ENCODE data around the gene PCNX2. TPM values are rescaled to one million over a fixed set of nuclear protein-coding genes. Genes with fewer than 3 reads are reported as not detected.

Gene PCNX2
- total RNA-seq, 1 experiment from 2014 or later, result 50.8 TPM

DNA sequence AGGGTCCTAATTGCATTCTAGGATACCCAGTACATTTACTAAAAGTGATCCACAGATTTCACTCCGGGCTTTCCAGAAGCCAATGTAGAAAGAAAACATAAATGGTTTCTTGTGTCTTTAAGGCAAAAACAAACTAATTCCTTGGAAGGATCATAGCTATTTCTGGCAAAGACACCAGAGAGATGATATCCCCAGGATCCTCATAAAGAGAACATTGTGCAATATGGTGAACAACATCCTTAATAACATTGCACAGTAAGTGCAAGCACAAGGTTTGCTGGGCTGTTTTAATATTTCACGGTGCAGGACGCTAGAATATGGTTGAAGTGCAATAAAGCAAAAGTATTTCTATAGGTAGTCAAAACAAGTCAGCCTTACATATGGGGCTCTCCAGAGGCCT, 262.2 kb downstream of the PCNX2 start (continued):
- TF ChIP-seq, protein P1, sequence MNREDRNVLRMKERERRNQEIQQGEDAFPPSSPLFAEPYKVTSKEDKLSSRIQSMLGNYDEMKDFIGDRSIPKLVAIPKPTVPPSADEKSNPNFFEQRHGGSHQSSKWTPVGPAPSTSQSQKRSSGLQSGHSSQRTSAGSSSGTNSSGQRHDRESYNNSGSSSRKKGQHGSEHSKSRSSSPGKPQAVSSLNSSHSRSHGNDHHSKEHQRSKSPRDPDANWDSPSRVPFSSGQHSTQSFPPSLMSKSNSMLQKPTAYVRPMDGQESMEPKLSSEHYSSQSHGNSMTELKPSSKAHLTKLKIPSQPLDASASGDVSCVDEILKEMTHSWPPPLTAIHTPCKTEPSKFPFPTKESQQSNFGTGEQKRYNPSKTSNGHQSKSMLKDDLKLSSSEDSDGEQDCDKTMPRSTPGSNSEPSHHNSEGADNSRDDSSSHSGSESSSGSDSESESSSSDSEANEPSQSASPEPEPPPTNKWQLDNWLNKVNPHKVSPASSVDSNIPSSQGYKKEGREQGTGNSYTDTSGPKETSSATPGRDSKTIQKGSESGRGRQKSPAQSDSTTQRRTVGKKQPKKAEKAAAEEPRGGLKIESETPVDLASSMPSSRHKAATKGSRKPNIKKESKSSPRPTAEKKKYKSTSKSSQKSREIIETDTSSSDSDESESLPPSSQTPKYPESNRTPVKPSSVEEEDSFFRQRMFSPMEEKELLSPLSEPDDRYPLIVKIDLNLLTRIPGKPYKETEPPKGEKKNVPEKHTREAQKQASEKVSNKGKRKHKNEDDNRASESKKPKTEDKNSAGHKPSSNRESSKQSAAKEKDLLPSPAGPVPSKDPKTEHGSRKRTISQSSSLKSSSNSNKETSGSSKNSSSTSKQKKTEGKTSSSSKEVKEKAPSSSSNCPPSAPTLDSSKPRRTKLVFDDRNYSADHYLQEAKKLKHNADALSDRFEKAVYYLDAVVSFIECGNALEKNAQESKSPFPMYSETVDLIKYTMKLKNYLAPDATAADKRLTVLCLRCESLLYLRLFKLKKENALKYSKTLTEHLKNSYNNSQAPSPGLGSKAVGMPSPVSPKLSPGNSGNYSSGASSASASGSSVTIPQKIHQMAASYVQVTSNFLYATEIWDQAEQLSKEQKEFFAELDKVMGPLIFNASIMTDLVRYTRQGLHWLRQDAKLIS (CRISPR knock-in tag; IDR thresholded peaks at IDR 0.05; ENCODE audit: borderline replicate concordance), result no peak
- TF ChIP-seq EMX1 (CRISPR knock-in tag; IDR thresholded peaks at IDR 0.05) (no peak), FOXK1 (CRISPR knock-in tag; IDR thresholded peaks at IDR 0.05) (no peak), ETV6 (CRISPR knock-in tag; IDR thresholded peaks at IDR 0.05) (no peak), NFYB (CRISPR knock-in tag; conservative IDR thresholded peaks at IDR 0.05; ENCODE audit: low read depth) (no peak), ZNF416 (CRISPR knock-in tag; IDR thresholded peaks at IDR 0.05) (no peak), CBFB (CRISPR knock-in tag; IDR thresholded peaks at IDR 0.05; ENCODE audit: low read depth) (no peak), ZNF219 (CRISPR knock-in tag; IDR thresholded peaks at IDR 0.05; ENCODE audit: borderline replicate concordance) (no peak), FOXJ3 (CRISPR knock-in tag; IDR thresholded peaks at IDR 0.05; ENCODE audit: borderline replicate concordance) (no peak), TP53 (CRISPR knock-in tag; IDR thresholded peaks at IDR 0.05) (no peak), ZNF121 (CRISPR knock-in tag; IDR thresholded peaks at IDR 0.05) (no peak), ATF1 (CRISPR knock-in tag; IDR thresholded peaks at IDR 0.05) (no peak)
- TF ChIP-seq, protein P2, sequence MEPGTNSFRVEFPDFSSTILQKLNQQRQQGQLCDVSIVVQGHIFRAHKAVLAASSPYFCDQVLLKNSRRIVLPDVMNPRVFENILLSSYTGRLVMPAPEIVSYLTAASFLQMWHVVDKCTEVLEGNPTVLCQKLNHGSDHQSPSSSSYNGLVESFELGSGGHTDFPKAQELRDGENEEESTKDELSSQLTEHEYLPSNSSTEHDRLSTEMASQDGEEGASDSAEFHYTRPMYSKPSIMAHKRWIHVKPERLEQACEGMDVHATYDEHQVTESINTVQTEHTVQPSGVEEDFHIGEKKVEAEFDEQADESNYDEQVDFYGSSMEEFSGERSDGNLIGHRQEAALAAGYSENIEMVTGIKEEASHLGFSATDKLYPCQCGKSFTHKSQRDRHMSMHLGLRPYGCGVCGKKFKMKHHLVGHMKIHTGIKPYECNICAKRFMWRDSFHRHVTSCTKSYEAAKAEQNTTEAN (CRISPR knock-in tag; IDR thresholded peaks at IDR 0.05), result no peak
- TF ChIP-seq, protein P3, sequence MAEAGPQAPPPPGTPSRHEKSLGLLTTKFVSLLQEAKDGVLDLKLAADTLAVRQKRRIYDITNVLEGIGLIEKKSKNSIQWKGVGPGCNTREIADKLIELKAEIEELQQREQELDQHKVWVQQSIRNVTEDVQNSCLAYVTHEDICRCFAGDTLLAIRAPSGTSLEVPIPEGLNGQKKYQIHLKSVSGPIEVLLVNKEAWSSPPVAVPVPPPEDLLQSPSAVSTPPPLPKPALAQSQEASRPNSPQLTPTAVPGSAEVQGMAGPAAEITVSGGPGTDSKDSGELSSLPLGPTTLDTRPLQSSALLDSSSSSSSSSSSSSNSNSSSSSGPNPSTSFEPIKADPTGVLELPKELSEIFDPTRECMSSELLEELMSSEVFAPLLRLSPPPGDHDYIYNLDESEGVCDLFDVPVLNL (CRISPR knock-in tag; IDR thresholded peaks at IDR 0.05; ENCODE audit: borderline replicate concordance, low read depth), result no peak
- TF ChIP-seq, protein P4, sequence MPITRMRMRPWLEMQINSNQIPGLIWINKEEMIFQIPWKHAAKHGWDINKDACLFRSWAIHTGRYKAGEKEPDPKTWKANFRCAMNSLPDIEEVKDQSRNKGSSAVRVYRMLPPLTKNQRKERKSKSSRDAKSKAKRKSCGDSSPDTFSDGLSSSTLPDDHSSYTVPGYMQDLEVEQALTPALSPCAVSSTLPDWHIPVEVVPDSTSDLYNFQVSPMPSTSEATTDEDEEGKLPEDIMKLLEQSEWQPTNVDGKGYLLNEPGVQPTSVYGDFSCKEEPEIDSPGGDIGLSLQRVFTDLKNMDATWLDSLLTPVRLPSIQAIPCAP (CRISPR knock-in tag; IDR thresholded peaks at IDR 0.05), result no peak
- TF ChIP-seq, protein P5, sequence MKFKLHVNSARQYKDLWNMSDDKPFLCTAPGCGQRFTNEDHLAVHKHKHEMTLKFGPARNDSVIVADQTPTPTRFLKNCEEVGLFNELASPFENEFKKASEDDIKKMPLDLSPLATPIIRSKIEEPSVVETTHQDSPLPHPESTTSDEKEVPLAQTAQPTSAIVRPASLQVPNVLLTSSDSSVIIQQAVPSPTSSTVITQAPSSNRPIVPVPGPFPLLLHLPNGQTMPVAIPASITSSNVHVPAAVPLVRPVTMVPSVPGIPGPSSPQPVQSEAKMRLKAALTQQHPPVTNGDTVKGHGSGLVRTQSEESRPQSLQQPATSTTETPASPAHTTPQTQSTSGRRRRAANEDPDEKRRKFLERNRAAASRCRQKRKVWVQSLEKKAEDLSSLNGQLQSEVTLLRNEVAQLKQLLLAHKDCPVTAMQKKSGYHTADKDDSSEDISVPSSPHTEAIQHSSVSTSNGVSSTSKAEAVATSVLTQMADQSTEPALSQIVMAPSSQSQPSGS (CRISPR knock-in tag; IDR thresholded peaks at IDR 0.05; ENCODE audit: borderline replicate concordance, low read depth), result no peak

DNA sequence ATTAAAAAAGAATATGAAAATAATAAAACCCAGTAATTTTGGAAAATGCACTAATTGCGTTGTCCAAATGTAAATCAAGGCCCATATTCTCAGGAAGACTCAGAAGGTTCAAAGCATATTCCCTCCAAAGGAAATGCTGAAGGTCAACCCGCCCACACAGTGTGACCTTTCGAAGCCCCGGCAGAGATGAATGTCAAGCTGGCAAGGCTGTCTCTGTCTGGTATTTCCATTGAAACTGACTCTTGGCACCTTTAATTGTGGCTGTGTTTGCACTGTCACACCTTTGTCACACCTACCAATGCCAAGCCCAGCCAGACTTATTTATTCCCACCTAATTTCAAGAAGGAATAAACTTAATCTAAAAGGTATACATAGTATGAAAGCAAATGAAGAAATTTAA, 262.6 kb downstream of the PCNX2 start:
- H3K36me3 Mint-ChIP-seq, result peaks cover 16% of the 10 kb centered on the region; the same call in 1 of the 2 replicates
- H3K4me1 Mint-ChIP-seq, result peaks cover 3% of the 10 kb centered on the region
- POLR2A ChIA-PET, result no interaction called here
- no peak for DNase-seq (ENCODE audit: low spot score)
- no peak overlapping the region for H3K27ac Mint-ChIP-seq
- H3K9me3 Mint-ChIP-seq, result no peaks in the 10 kb centered on the region
- no peak for ATAC-seq
- CTCF ChIA-PET, result no interaction called here
- H3K4me3 Mint-ChIP-seq, result no peak overlapping the region
- no peaks in the 10 kb centered on the region for H3K27me3 Mint-ChIP-seq (ENCODE audit: low read depth)
- TF ChIP-seq NR1H2 (CRISPR knock-in tag; IDR thresholded peaks at IDR 0.05), result no peak
- TF ChIP-seq JUN (CRISPR knock-in tag; IDR thresholded peaks at IDR 0.05), result no peak
- TF ChIP-seq, protein P6, sequence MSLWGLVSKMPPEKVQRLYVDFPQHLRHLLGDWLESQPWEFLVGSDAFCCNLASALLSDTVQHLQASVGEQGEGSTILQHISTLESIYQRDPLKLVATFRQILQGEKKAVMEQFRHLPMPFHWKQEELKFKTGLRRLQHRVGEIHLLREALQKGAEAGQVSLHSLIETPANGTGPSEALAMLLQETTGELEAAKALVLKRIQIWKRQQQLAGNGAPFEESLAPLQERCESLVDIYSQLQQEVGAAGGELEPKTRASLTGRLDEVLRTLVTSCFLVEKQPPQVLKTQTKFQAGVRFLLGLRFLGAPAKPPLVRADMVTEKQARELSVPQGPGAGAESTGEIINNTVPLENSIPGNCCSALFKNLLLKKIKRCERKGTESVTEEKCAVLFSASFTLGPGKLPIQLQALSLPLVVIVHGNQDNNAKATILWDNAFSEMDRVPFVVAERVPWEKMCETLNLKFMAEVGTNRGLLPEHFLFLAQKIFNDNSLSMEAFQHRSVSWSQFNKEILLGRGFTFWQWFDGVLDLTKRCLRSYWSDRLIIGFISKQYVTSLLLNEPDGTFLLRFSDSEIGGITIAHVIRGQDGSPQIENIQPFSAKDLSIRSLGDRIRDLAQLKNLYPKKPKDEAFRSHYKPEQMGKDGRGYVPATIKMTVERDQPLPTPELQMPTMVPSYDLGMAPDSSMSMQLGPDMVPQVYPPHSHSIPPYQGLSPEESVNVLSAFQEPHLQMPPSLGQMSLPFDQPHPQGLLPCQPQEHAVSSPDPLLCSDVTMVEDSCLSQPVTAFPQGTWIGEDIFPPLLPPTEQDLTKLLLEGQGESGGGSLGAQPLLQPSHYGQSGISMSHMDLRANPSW (CRISPR knock-in tag; conservative IDR thresholded peaks at IDR 0.05; ENCODE audit: low read depth), result no peak
- TF ChIP-seq, protein P5 (CRISPR knock-in tag; IDR thresholded peaks at IDR 0.05; ENCODE audit: borderline replicate concordance, low read depth), result no peak
- TF ChIP-seq, protein P7, sequence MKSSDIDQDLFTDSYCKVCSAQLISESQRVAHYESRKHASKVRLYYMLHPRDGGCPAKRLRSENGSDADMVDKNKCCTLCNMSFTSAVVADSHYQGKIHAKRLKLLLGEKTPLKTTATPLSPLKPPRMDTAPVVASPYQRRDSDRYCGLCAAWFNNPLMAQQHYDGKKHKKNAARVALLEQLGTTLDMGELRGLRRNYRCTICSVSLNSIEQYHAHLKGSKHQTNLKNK (CRISPR knock-in tag; IDR thresholded peaks at IDR 0.05), result no peak
- TF ChIP-seq IRF2 (CRISPR knock-in tag; IDR thresholded peaks at IDR 0.05; ENCODE audit: borderline replicate concordance, low read depth), result no peak
- no peak for TF ChIP-seq PRRX2 (CRISPR knock-in tag; IDR thresholded peaks at IDR 0.05)
- TF ChIP-seq, protein P8, sequence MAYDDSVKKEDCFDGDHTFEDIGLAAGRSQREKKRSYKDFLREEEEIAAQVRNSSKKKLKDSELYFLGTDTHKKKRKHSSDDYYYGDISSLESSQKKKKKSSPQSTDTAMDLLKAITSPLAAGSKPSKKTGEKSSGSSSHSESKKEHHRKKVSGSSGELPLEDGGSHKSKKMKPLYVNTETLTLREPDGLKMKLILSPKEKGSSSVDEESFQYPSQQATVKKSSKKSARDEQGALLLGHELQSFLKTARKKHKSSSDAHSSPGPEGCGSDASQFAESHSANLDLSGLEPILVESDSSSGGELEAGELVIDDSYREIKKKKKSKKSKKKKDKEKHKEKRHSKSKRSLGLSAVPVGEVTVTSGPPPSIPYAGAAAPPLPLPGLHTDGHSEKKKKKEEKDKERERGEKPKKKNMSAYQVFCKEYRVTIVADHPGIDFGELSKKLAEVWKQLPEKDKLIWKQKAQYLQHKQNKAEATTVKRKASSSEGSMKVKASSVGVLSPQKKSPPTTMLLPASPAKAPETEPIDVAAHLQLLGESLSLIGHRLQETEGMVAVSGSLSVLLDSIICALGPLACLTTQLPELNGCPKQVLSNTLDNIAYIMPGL (CRISPR knock-in tag; IDR thresholded peaks at IDR 0.05), result no peak

Data from WTC11 (cell line).